H1 (cell line): ENCODE data around the gene EMC6. TPM values are rescaled to one million over a fixed set of nuclear protein-coding genes. Genes with fewer than 3 reads are reported as not detected.
A peak's percentile ranks its signal among the peaks of the same experiment; 100 is the strongest.

Experiments
- ASH2L ChIP-seq: fragments of 200-600, 300-600 bp; sonication (generic); IDR thresholded peaks from one replicate; pipeline ENCODE4 v1.7.1; 2017; ENCODE audit warnings: low read length
- ATF3 ChIP-seq: IDR thresholded peaks from 2 replicates; pipeline ENCODE4 v1.6.1; 2011; ENCODE audit warnings: low read depth, mild to moderate bottlenecking, low read length; ENCODE audit not compliant: insufficient read depth
- BCL11A ChIP-seq, 2 experiments: IDR thresholded peaks; one replicate each; pipeline ENCODE4 v1.6.1; 2011; ENCODE audit warnings: low read depth in 2 of 2, low read length in 2 of 2, mild to moderate bottlenecking in 2 of 2
- BRCA1 ChIP-seq: IDR thresholded peaks from 2 replicates; pipeline ENCODE4 v1.6.1; 2012; ENCODE audit warnings: low read depth, low read length, improper control_type of control experiment
- CEBPB ChIP-seq: IDR thresholded peaks from 2 replicates; pipeline ENCODE4 v1.6.1; 2012; ENCODE audit warnings: low read depth, low read length
- CHD1 ChIP-seq: IDR thresholded peaks from 2 replicates; pipeline ENCODE4 v1.6.1; 2012; ENCODE audit warnings: low read depth, low read length, improper control_type of control experiment
- CHD2 ChIP-seq: IDR thresholded peaks from 2 replicates; pipeline ENCODE4 v1.6.1; 2012; ENCODE audit warnings: low read length, improper control_type of control experiment
- CREB1 ChIP-seq: IDR thresholded peaks from 2 replicates; pipeline ENCODE4 v1.6.1; 2012; ENCODE audit warnings: inconsistent platforms
- EGR1 ChIP-seq: IDR thresholded peaks from 2 replicates; pipeline ENCODE4 v1.6.1; 2011; ENCODE audit warnings: low read depth, low read length, borderline replicate concordance
- EP300 ChIP-seq, 2 experiments: IDR thresholded peaks; 1 replicate in 1 of 2; 2 replicates in 1 of 2; pipeline ENCODE4 v1.6.1; 2011 to 2012; ENCODE audit warnings: low read depth in 2 of 2, low read length in 2 of 2, mild to moderate bottlenecking in 2 of 2, borderline replicate concordance in 1 of 2, inconsistent platforms in 1 of 2, moderate library complexity in 1 of 2
- GTF2F1 ChIP-seq: IDR thresholded peaks from 2 replicates; pipeline ENCODE4 v1.6.1; 2012; ENCODE audit warnings: low read depth, low read length, improper control_type of control experiment, borderline replicate concordance
- JUN ChIP-seq: IDR thresholded peaks from 2 replicates; pipeline ENCODE4 v1.6.1; 2011; ENCODE audit warnings: low read depth, mild to moderate bottlenecking, improper control_type of control experiment, low read length
- JUND ChIP-seq: IDR thresholded peaks from 2 replicates; pipeline ENCODE4 v1.6.1; 2011; ENCODE audit warnings: mild to moderate bottlenecking, improper control_type of control experiment, low read length
- KDM5A ChIP-seq: fragments of 200-600 bp; IDR thresholded peaks from 2 replicates; pipeline ENCODE4 v1.7.1; 2012; ENCODE audit warnings: mild to moderate bottlenecking, low read length, inconsistent platforms, mixed read lengths
- MAFK ChIP-seq: IDR thresholded peaks from 2 replicates; pipeline ENCODE4 v1.6.1; 2012; ENCODE audit warnings: low read depth, mild to moderate bottlenecking, improper control_type of control experiment, low read length
- POU5F1 ChIP-seq: IDR thresholded peaks from 2 replicates; pipeline ENCODE4 v1.6.1; 2011; ENCODE audit warnings: low read depth, mild to moderate bottlenecking, low read length, moderate library complexity
- RBBP5 ChIP-seq: IDR thresholded peaks from 2 replicates; pipeline ENCODE4 v1.7.1; 2012; ENCODE audit warnings: low read depth, mild to moderate bottlenecking, inconsistent platforms, low read length, moderate library complexity, borderline replicate concordance
- RFX5 ChIP-seq: IDR thresholded peaks from 2 replicates; pipeline ENCODE4 v1.6.1; 2011; ENCODE audit warnings: low read depth, low read length, improper control_type of control experiment, borderline replicate concordance
- RNF2 ChIP-seq: fragments of 200-900, 300-1000 bp; sonication (generic); IDR thresholded peaks from 2 replicates; pipeline ENCODE4 v1.7.1; 2016; ENCODE audit warnings: borderline replicate concordance, low read depth, mild to moderate bottlenecking, antibody characterized with exemption, low read length; ENCODE audit not compliant: poor library complexity, severe bottlenecking; ENCODE audit errors: missing control alignments
- RXRA ChIP-seq: IDR thresholded peaks from 2 replicates; pipeline ENCODE4 v1.6.1; 2011; ENCODE audit warnings: low read depth, mild to moderate bottlenecking, low read length, moderate library complexity; ENCODE audit not compliant: insufficient read depth
- SAP30 ChIP-seq: fragments of 300-600 bp; sonication (generic); IDR thresholded peaks from 2 replicates; pipeline ENCODE4 v1.7.1; 2012; ENCODE audit warnings: low read length, moderate library complexity, mild to moderate bottlenecking, inconsistent platforms; ENCODE audit not compliant: insufficient read depth, insufficient replicate concordance
- SIRT6 ChIP-seq: IDR thresholded peaks from one replicate; pipeline ENCODE4 v1.7.1; 2012; ENCODE audit warnings: low read length, inconsistent platforms
- TEAD4 ChIP-seq: IDR thresholded peaks from 2 replicates; pipeline ENCODE4 v1.6.1; 2012; ENCODE audit warnings: low read depth, low read length, inconsistent platforms, mixed read lengths
- polyA plus RNA-seq, 7 experiments: library from polyadenylated mRNA; depleted of rRNA in 3 of 7; stranded (reverse) in 5 of 7; unstranded in 2 of 7; fragments of >200 nt in 5 of 7; fragments of 200-250 nt in 2 of 7; gene quantifications; 1 replicate in 5 of 7; 2 replicates in 1 of 7; 4 replicates in 1 of 7; pipeline versions ENCODE4 v1.2.1 to v1.2.3, GENCODE V29; 2011 to 2013; ENCODE audit warnings: missing spikeins in 2 of 7, mixed read lengths in 2 of 7
- total RNA-seq: library from RNA; stranded (reverse); fragmentation: NEBNext Ultra II Directional; extraction: Animal tissue kit (Norgen Biotek cat#: 25700); gene quantifications from 2 replicates; pipeline ENCODE4 v1.2.1, GENCODE V29; 2021
- TF ChIP-seq, protein P1 (sequence below): IDR thresholded peaks from 2 replicates; pipeline ENCODE4 v1.6.1; 2011; ENCODE audit warnings: low read length, improper control_type of control experiment

EMC6 gene
- total and polyA plus RNA-seq, 2 of the 8 experiments (the other 6 are each of a cell fraction or from before 2014, with no cell fraction given) = 81.5 to 193 TPM

GRCh38 chr17:3636154-3636907, 32.3 kb upstream of the EMC6 start, which contains the start of the genes CTNS and SHPK (continued):
- TF ChIP-seq RNF2 = no peak
- TF ChIP-seq SAP30 = peak; percentile 65
- TF ChIP-seq ASH2L = peak; percentile 27
- TF ChIP-seq, protein P1, sequence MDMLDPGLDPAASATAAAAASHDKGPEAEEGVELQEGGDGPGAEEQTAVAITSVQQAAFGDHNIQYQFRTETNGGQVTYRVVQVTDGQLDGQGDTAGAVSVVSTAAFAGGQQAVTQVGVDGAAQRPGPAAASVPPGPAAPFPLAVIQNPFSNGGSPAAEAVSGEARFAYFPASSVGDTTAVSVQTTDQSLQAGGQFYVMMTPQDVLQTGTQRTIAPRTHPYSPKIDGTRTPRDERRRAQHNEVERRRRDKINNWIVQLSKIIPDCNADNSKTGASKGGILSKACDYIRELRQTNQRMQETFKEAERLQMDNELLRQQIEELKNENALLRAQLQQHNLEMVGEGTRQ = peak; percentile 99
- no peak for TF ChIP-seq RFX5
- TF ChIP-seq EP300 (IDR thresholded peaks at IDR 0.05; ENCODE audit: borderline replicate concordance in 1 of 2, low read depth in 2 of 2, low read length in 2 of 2) = no peak
- no peak for TF ChIP-seq JUN
- TF ChIP-seq TEAD4 = peak; percentile 82
- TF ChIP-seq ATF3 = peak; percentile 99
- no peak for TF ChIP-seq CHD2
- TF ChIP-seq BRCA1 = no peak
- no peak for TF ChIP-seq POU5F1
- TF ChIP-seq MAFK = no peak
- TF ChIP-seq CEBPB = no peak
- TF ChIP-seq CREB1 = peak; percentile 28
- TF ChIP-seq JUND = no peak
- TF ChIP-seq EGR1 = no peak
- TF ChIP-seq CHD1 = no peak
- TF ChIP-seq RXRA = no peak
- TF ChIP-seq SIRT6 = no peak
- TF ChIP-seq RBBP5 = no peak
- no peak for TF ChIP-seq BCL11A (IDR thresholded peaks at IDR 0.05; ENCODE audit: low read depth in 2 of 2, low read length in 2 of 2)
- TF ChIP-seq KDM5A = no peak; the same call in 1 of the 2 replicates
- 0 out of 2 replicates have a peak, but pooled peaks have one; percentile 19 for TF ChIP-seq GTF2F1
